GM12878 (cell line): ENCODE measurements around the gene GNAT3. TPM values are rescaled to one million over a fixed set of nuclear protein-coding genes. Genes with fewer than 3 reads are reported as not detected.

Experiments used
- ATAC-seq: fragments of 200-7000 bp; cut with Tn5 transposase; 3 replicates; pipeline ENCODE4 v1.9.1; 2020; ENCODE audit warnings: mild to moderate bottlenecking, moderate library complexity
- BruUV-seq: library from RNA; stranded (reverse); fragments of 400-500 nt; replicated peaks from 2 replicates; lab custom pipeline; 2021; lab: Mats Ljungman, UMichigan
- CTCF ChIA-PET: fragments of 300-600 bp; sonication (Branson Sonifier 250); formaldehyde crosslinking; extraction: SDS; loops from one replicate; lab custom pipeline; 2021; ENCODE audit warnings: inconsistent platforms; lab: Yijun Ruan, JAX
- POLR2A ChIA-PET: fragments of 350-600 bp; formaldehyde crosslinking; extraction: SDS; loops from one replicate; lab custom pipeline; 2021; ENCODE audit warnings: inconsistent platforms; lab: Charles Lee
- RAD21 ChIA-PET: fragments of 300-600 bp; sonication (Branson Sonifier 250); formaldehyde crosslinking; loops from one replicate; lab custom pipeline; 2023; ENCODE audit warnings: antibody characterized with exemption; ENCODE audit not compliant: unreplicated experiment; lab: Charles Lee
- SMC1A ChIA-PET: fragments of 300-600 bp; sonication (Branson Sonifier 250); formaldehyde crosslinking; loops from one replicate; lab custom pipeline; 2023; ENCODE audit not compliant: unreplicated experiment, uncharacterized antibody; lab: Charles Lee
- DNase-seq: peaks from one replicate; pipeline ENCODE4 v3.0.0-alpha.2; 2011; ENCODE audit warnings: low read depth, low spot score
- FAIRE-seq: peaks from 3 replicates; lab custom pipeline; 2011; peaks lifted over from hg19 to GRCh38; lab: Jason Lieb, UNC
- H2AFZ ChIP-seq: 2 replicates; pipeline ENCODE4 v1.6.0; 2011; ENCODE audit warnings: low read depth, low read length, control low read depth; ENCODE audit not compliant: control insufficient read depth
- H3K27ac ChIP-seq: 2 replicates; pipeline ENCODE4 v1.5.1; 2011; ENCODE audit warnings: control low read depth; ENCODE audit not compliant: control insufficient read depth, insufficient read depth
- H3K27me3 ChIP-seq, 2 experiments: replicated peaks in 1 of 2; 2 replicates each; pipeline versions ENCODE4 v1.6.0 to v1.6.1; 2011; ENCODE audit warnings: low read length in 1 of 2; ENCODE audit not compliant: control insufficient read depth in 2 of 2, insufficient read depth in 2 of 2
- H3K36me3 ChIP-seq, 2 experiments: 2 replicates each; pipeline ENCODE4 v1.5.1; 2011; ENCODE audit warnings: low read length in 1 of 2; ENCODE audit not compliant: control insufficient read depth in 2 of 2, insufficient read depth in 2 of 2
- H3K4me1 ChIP-seq: 2 replicates; pipeline ENCODE4 v1.6.1; 2011; ENCODE audit warnings: mild to moderate bottlenecking, low read length, moderate library complexity, mixed read lengths; ENCODE audit not compliant: control insufficient read depth, insufficient read depth
- H3K4me2 ChIP-seq: 2 replicates; pipeline ENCODE4 v1.6.0; 2011; ENCODE audit warnings: control low read depth; ENCODE audit not compliant: control insufficient read depth, insufficient read depth
- H3K4me3 ChIP-seq: fragments of 200-600 bp; sonication (generic); 2 replicates; pipeline ENCODE4 v1.5.1; 2016
- H3K79me2 ChIP-seq: 2 replicates; pipeline ENCODE4 v1.6.0; 2011; ENCODE audit warnings: low read length; ENCODE audit not compliant: control insufficient read depth, insufficient read depth
- H3K9ac ChIP-seq: 2 replicates; pipeline ENCODE4 v1.8.0; 2011; ENCODE audit warnings: low read length, control low read depth, mixed read lengths; ENCODE audit not compliant: control insufficient read depth, insufficient read depth
- H3K9me3 ChIP-seq: replicated peaks from 3 replicates; pipeline ENCODE4 v1.5.1; 2011; ENCODE audit warnings: mild to moderate bottlenecking, low read length; ENCODE audit not compliant: control insufficient read depth, insufficient read depth
- H4K20me1 ChIP-seq: 2 replicates; pipeline ENCODE4 v1.6.0; 2011; ENCODE audit not compliant: control insufficient read depth, insufficient read depth
- BRCA1 ChIP-seq: IDR thresholded peaks from 2 replicates; pipeline ENCODE4 v1.6.1; 2011; ENCODE audit warnings: low read depth, low read length, improper control_type of control experiment
- CBFB ChIP-seq: IDR thresholded peaks from 2 replicates; pipeline ENCODE4 v1.6.1; 2016; ENCODE audit warnings: antibody characterized with exemption, low read depth
- CEBPB ChIP-seq, 2 experiments: fragments of 150-350 bp in 1 of 2; IDR thresholded peaks; 2 replicates each; pipeline ENCODE4 v1.6.1; 2012 to 2014; ENCODE audit warnings: low read depth in 2 of 2, low read length in 2 of 2, borderline replicate concordance in 1 of 2, inconsistent platforms in 1 of 2
- CREB1 ChIP-seq: IDR thresholded peaks from 2 replicates; pipeline ENCODE4 v1.6.1; 2012; ENCODE audit warnings: low read depth, mild to moderate bottlenecking, inconsistent platforms
- EED ChIP-seq: sonication (generic); IDR thresholded peaks from 2 replicates; pipeline ENCODE4 v1.6.1; 2016; ENCODE audit warnings: antibody characterized with exemption, low read depth
- EZH2 ChIP-seq: IDR thresholded peaks from 2 replicates; pipeline ENCODE4 v1.6.1; 2012; ENCODE audit warnings: low read depth, mild to moderate bottlenecking, control low read depth, inconsistent platforms, low read length, borderline replicate concordance; ENCODE audit not compliant: control insufficient read depth
- FOXM1 ChIP-seq: IDR thresholded peaks from 2 replicates; pipeline ENCODE4 v1.6.1; 2012; ENCODE audit warnings: low read depth, mild to moderate bottlenecking, inconsistent platforms, low read length, moderate library complexity
- HDAC6 ChIP-seq: fragments of 200-600 bp; sonication (generic); IDR thresholded peaks from one replicate; pipeline ENCODE4 v1.8.0; 2017; ENCODE audit warnings: antibody characterized with exemption; ENCODE audit not compliant: unreplicated experiment
- JUNB ChIP-seq: IDR thresholded peaks from 2 replicates; pipeline ENCODE4 v1.6.1; 2016; ENCODE audit warnings: antibody characterized with exemption, mild to moderate bottlenecking
- MEF2A ChIP-seq: IDR thresholded peaks from 2 replicates; pipeline ENCODE4 v1.6.1; 2011; ENCODE audit warnings: low read depth, mild to moderate bottlenecking, low read length, moderate library complexity; ENCODE audit not compliant: insufficient read depth
- MTA3 ChIP-seq: IDR thresholded peaks from 2 replicates; pipeline ENCODE4 v1.6.1; 2012; ENCODE audit warnings: low read length, inconsistent platforms, borderline replicate concordance
- NKRF ChIP-seq: fragments of 450-650 bp; conservative IDR thresholded peaks from 2 replicates; pipeline ENCODE4 v1.6.1; 2017; ENCODE audit warnings: mild to moderate bottlenecking, moderate library complexity
- RB1 ChIP-seq: fragments of 450-650 bp; formaldehyde crosslinking; IDR thresholded peaks from 2 replicates; pipeline ENCODE4 v1.6.1; 2017; ENCODE audit warnings: mild to moderate bottlenecking, borderline replicate concordance
- SMAD5 ChIP-seq: IDR thresholded peaks from 2 replicates; pipeline ENCODE4 v1.6.1; 2016; ENCODE audit warnings: antibody characterized with exemption, low read depth
- SMC3 ChIP-seq: IDR thresholded peaks from 2 replicates; pipeline ENCODE4 v1.6.1; 2011; ENCODE audit warnings: low read length, improper control_type of control experiment, borderline replicate concordance
- SP1 ChIP-seq: IDR thresholded peaks from one replicate; pipeline ENCODE4 v1.6.1; 2011; ENCODE audit warnings: low read depth, low read length
- STAT1 ChIP-seq: fragments of 450-650 bp; conservative IDR thresholded peaks from 2 replicates; pipeline ENCODE4 v1.6.1; 2014; ENCODE audit warnings: antibody characterized with exemption, mild to moderate bottlenecking
- YBX1 ChIP-seq: fragments of 450-650 bp; IDR thresholded peaks from 2 replicates; pipeline ENCODE4 v1.6.1; 2016; ENCODE audit warnings: antibody characterized with exemption
- WGBS: methylation state at CpG from one replicate; pipeline ENCODE4 v1.1.6; 2016; ENCODE audit warnings: low lambda C conversion rate; ENCODE audit not compliant: insufficient replicate concordance, insufficient coverage; ENCODE audit errors: missing lambda C conversion rate; 5-methylcytosine and 5-hydroxymethylcytosine counted together
- in situ Hi-C: fragments of 300-500 bp; cut with MboI; formaldehyde crosslinking; loops from 9 replicates; pipeline ENCODE4 v1.14.3; 2018; ENCODE audit warnings: mixed read lengths
- intact Hi-C: fragments of 100-400 bp; cut with micrococcal nuclease; formaldehyde crosslinking; loops from one replicate; pipeline ENCODE4 v1.14.2; 2022; ENCODE audit not compliant: unreplicated experiment
- polyA plus RNA-seq, 11 experiments: library from polyadenylated mRNA; depleted of rRNA in 4 of 11; unstranded in 6 of 11; stranded (reverse) in 5 of 11; fragments of >200 nt; fragmentation: Nextera tagmentation in 4 of 11; fragmentation: Illumina TruSeq in 1 of 11; extraction: Ambion mirVana in 4 of 11; extraction: Trizol in 1 of 11; gene quantifications; 1 replicate in 1 of 11; 2 replicates in 10 of 11; pipeline versions ENCODE4 v1.2.1 to v1.2.3, GENCODE V29; 2011 to 2016; ENCODE audit warnings: inconsistent platforms in 2 of 11, missing spikeins in 2 of 11, low read depth in 1 of 11
- total RNA-seq, 4 experiments: library from RNA; depleted of rRNA in 3 of 4; stranded (reverse); fragments of >200 nt in 3 of 4; fragmentation: Illumina TruSeq in 1 of 4; extraction: Trizol in 1 of 4; gene quantifications; 2 replicates each; pipeline versions ENCODE4 v1.2.1 to v1.2.3, GENCODE V29; 2013 to 2021

GNAT3 gene
- total and polyA plus RNA-seq, 10 of the 15 experiments (the other 5 are each of a cell fraction or from before 2014, with no cell fraction given): 1.7 to 8.3 (median 5.8) TPM; not detected in 1

- CTCF ChIA-PET: no interaction called here
- H3K36me3 ChIP-seq: no peaks in the 10 kb centered on the region
- no peaks in the 10 kb centered on the region for H4K20me1 ChIP-seq
- H3K9me3 ChIP-seq: no peaks in the 10 kb centered on the region
- no peak overlapping the region for H3K4me3 ChIP-seq
- H3K4me2 ChIP-seq: no peak overlapping the region
- intact Hi-C loops: no loop called here
- in situ Hi-C loops: no loop called here
- SMC1A ChIA-PET: no interaction called here
- no TSS peak for BruUV-seq
- RAD21 ChIA-PET: no interaction called here
- DNase-seq (no peak), FAIRE-seq (no peak), ATAC-seq (no peak)
- no peaks in the 10 kb centered on the region for H3K4me1 ChIP-seq
- WGBS: 25% methylated on average over 3 of the region's 3 CpGs
- TF ChIP-seq EED (no peak), JUNB (no peak), YBX1 (no peak), MTA3 (no peak), HDAC6 (no peak), CBFB (no peak), STAT1 (no peak), FOXM1 (no peak), SMC3 (no peak), NKRF (no peak), MEF2A (no peak), RB1 (no peak), BRCA1 (no peak), CEBPB (IDR thresholded peaks at IDR 0.05; ENCODE audit: borderline replicate concordance in 1 of 2, low read depth in 2 of 2, low read length in 2 of 2) (no peak), CREB1 (no peak), SP1 (no peak), EZH2 (no peak), SMAD5 (no peak)
- no peak overlapping the region for H3K27ac ChIP-seq
- no peak overlapping the region for H3K9ac ChIP-seq
- POLR2A ChIA-PET: no interaction called here
- H2AFZ ChIP-seq: no peak overlapping the region
- H3K27me3 ChIP-seq: no peaks in the 10 kb centered on the region
- H3K79me2 ChIP-seq: no peaks in the 10 kb centered on the region
Observed at GRCh38 chr7:80540836-80541235, 29.0 kb upstream of the GNAT3 start.
